Adrenal gland (tissue), 5 donors: Measurements from ENCODE around the gene CHRM1.

Experiments
- POLR2A ChIP-seq, 2 donors: fragments of 450-650 bp; IDR thresholded peaks; one replicate each; pipeline ENCODE4 v1.6.1; 2017; ENCODE audit warnings: antibody characterized with exemption in 2 of 2, mild to moderate bottlenecking in 2 of 2, moderate library complexity in 1 of 2
- TF ChIP-seq, protein P1 (sequence below), 6 experiments: fragments of 450-650 bp in 4 of 6; fragments of 200-600 bp in 2 of 6; sonication (generic) in 1 of 6; IDR thresholded peaks; 1 replicate in 5 of 6; 2 replicates in 1 of 6; pipeline versions ENCODE4 v1.5.1 to v1.8.0; 2016 to 2021; ENCODE audit warnings: antibody characterized with exemption in 6 of 6, mild to moderate bottlenecking in 2 of 6, moderate library complexity in 1 of 6
- donor health status: DM: no; HTN: no; CAD: no.

- TF ChIP-seq, protein P1, sequence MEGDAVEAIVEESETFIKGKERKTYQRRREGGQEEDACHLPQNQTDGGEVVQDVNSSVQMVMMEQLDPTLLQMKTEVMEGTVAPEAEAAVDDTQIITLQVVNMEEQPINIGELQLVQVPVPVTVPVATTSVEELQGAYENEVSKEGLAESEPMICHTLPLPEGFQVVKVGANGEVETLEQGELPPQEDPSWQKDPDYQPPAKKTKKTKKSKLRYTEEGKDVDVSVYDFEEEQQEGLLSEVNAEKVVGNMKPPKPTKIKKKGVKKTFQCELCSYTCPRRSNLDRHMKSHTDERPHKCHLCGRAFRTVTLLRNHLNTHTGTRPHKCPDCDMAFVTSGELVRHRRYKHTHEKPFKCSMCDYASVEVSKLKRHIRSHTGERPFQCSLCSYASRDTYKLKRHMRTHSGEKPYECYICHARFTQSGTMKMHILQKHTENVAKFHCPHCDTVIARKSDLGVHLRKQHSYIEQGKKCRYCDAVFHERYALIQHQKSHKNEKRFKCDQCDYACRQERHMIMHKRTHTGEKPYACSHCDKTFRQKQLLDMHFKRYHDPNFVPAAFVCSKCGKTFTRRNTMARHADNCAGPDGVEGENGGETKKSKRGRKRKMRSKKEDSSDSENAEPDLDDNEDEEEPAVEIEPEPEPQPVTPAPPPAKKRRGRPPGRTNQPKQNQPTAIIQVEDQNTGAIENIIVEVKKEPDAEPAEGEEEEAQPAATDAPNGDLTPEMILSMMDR (IDR thresholded peaks at IDR 0.05): no peak
- TF ChIP-seq POLR2A (IDR thresholded peaks at IDR 0.05): no peak
Observed at GRCh38 chr11:62874851-62875250, 46.3 kb downstream of the CHRM1 start.
